Stimulated activated CD4-positive, alpha-beta T cell treated with anti-CD3 and anti-CD28 coated beads, Interleukin-2, amount 100 ng/mL, for 24 hours (primary cell): ENCODE results near the gene TOGARAM2.

ENCODE experiments used
- DNase-seq, 2 donors: peaks; one replicate each; pipeline ENCODE4 v3.0.0-alpha.2; 2020

The TOGARAM2 gene

GRCh38 chr2:29000481-29000880, 19.4 kb downstream of the TOGARAM2 start:
- DNase-seq, result no peak

GRCh38 chr2:29000956-29001355, 19.9 kb downstream of the TOGARAM2 start:
- DNase-seq, result no peak

- no peak for DNase-seq
Observed at GRCh38 chr2:29001806-29002205, 20.7 kb downstream of the TOGARAM2 start.

DNA sequence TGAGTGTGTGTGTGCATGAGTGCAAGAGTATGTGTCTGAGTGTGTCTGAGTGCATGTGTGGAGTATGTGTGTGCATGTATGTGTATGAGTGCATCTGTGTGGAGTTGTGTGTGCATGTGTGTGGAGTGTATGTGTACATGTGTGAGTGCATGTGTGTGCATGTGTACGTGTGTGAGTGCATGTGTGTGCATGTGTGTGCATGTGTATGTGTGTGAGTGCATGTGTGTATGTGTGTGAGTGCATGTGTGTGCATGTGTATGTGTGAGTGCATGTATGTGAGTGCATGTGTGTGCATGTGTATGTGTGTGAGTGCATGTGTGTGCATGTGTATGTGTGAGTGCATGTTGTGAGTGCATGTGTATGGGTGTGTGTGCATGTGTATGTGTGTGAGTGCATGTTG, 23.7 kb downstream of the TOGARAM2 start:
- no peak for DNase-seq

DNA sequence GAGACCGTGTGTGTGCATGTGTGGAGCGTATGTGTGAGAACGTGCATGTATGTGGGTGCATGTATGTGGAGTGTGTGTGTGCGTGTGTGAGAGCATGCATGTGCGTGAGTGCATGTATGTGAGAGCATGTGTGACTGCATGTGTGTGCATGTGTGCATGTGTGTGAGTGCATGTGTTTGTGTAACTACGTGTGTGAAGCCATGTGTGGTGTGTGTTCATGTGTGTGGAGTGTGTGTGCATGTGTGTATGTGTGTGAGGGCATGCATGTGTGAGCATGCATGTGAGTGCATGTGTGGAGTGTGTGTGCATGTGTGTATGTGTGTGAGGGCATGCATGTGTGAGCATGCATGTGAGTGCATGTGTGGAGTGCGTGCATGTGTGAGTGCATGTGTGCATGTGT, 24.2 kb downstream of the TOGARAM2 start:
- no peak for DNase-seq

- DNase-seq, result no peak
Observed at GRCh38 chr2:29006092-29006979, 25.2 kb downstream of the TOGARAM2 start.

- DNase-seq, result no peak
Observed at GRCh38 chr2:29006980-29007301, 25.8 kb downstream of the TOGARAM2 start.

- DNase-seq, result no peak
Observed at GRCh38 chr2:29009270-29009669, 28.2 kb downstream of the TOGARAM2 start.

DNA sequence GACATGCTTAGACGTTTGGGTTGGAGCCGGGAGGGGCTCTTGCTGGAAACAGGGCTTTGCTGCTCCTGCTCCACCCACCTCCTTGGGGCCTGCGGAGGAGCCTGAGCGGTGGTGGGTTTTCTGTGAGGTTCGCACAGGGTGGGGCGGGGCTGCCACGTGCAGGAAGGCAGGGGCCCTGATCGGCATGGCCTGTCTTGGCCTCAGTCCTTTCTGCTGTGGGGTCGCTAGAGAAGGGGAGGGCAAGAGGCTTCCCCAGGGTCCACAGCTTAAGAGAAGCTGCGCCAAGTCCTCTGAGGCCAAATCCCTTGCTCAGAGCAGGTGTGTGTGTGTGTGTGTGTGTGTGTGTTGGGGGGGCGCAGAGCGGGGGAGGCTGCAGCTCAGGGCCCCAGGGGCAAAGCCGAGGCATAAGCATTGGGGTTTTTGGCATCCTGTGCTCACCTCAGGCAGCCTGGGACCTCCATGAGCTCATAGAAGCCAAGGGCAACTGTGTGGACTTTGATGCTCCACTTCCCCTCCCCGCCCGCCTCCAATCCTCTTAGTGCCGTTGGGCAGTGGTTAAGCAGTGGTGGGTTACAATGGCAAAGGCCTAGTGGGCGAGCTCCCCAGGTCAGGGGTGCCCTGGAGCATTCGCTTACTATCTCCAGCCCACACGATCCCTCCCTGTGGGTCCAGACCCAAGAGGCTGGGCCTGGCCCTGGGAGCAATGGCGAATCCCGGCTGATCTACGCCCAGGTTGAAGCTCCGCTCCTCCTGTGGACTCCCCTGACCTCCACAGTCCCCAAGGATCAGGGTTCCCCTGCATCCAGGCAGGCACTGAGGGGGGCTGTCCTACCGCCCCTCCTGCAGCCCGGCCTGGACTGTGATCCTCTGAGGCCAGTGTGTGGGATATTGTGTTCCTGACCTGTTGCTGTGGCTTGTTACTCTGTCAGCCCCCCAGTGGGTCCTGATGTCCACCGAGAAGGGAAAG, 28.9 kb downstream of the TOGARAM2 start:
- no peak for DNase-seq

DNA sequence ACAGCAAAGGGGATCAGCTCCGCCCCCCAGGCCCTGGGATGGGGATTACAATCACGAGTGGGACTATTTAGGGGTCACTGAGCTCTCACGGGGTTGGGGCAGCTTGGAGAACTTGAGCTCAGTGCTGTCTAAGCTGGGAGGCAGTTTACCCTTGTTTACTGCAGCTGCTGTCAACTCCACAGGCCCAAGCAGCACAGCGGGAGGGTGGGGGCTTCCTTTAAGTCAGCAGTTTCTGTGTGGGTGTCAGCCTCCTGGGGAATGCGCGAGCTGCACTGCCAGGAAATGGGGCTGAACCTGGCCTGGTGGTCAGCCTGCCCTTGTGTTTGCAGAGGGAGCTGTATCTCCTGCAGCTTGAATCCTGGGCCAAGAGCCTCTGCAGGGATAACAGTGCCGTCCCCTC, 29.8 kb downstream of the TOGARAM2 start:
- DNase-seq, result peak; percentile 32 to 35

GRCh38 chr2:29011418-29012060, 30.4 kb downstream of the TOGARAM2 start:
- peak; percentile 54 to 55 for DNase-seq

DNA sequence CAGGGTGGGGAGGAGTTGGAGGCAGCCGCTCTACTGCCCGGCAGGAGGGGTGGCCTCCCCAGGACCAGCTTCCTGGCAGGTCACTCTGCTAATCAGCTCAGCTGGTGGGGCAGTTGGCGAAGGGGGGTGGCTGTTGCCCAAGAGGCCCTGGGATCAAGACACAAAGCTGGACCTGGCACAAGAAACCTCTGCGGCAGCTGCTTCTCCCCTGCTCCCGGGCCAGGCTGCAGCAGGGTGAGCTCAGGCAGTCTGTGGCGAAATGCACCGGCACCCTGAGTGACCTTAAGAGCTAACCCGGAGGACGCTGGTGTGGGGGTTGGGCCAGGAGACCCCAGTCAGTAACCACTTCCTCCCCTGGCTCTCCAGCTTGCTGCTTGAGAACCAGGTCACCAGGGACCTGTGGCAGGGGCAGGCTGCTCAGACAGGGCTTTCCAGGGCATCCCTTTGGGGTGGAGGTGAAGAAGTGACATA, 31.1 kb downstream of the TOGARAM2 start:
- DNase-seq, result no peak

DNA sequence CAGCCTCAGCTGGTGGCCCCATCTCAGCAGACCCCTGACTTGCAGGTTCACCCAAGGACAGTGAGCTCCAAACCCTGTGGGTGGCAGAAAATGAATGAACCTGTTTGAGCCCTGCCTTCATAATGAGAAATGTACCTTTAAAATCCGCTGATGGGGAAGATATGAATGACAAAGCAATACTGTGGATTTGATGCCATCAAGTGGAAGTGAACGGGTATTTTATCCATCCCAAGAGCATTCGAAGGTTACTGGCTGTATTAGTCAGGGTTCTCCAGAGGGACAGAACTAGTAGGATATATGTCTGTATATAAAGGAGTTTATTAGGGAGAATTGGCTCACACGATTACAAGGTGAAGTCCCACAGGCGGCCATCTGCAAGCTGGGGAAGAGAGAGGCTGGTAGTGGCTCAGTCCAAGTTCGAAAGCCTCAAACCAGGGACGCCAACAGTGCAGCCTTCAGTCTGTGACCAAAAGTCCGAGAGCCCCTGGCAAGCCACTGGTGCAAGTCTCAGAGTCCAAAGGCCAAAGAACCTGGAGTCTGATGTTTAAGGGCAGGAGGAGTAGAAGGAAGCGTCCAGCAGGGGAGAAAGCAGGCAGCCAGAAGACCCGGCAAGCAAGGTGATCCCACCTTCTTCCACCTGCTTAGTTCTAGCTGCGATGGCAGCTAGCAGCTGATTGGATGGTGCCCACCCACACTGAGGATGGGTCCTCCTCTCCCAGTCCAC, 32.1 kb downstream of the TOGARAM2 start:
- no peak for DNase-seq

- DNase-seq, result peak in 1 of 2 donors; percentile 35
Observed at GRCh38 chr2:29014331-29014730, 33.2 kb downstream of the TOGARAM2 start.

DNA sequence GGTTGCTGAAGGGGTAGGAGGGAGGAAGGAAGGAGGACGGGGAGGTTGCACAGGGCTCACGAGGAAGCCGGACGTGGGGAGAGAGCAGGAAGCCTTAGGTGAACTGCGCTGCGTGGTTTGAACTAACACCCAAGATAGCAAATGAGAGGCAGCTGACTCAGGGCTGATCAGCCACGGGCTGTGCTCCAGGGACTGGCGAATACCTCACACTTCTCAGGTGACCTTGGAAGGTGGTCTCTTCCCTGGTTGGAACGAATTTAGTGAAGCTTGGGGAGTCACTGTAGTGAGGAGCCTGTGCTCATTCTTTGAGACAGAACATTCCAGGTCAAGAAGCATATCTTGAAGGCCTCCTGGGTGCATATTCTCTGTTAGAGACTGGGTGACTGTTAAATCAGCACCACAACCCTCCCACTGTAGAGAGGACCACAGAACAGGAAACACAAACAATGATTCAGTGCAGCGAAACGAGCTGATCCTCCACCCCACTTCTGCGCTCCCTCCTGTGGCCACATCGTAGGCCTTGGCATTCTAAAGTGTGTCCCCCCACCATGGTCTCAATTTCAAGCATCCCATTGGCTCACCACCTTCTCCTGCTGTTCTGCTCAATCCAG, 33.8 kb downstream of the TOGARAM2 start:
- peak; percentile 68 to 69 for DNase-seq

DNA sequence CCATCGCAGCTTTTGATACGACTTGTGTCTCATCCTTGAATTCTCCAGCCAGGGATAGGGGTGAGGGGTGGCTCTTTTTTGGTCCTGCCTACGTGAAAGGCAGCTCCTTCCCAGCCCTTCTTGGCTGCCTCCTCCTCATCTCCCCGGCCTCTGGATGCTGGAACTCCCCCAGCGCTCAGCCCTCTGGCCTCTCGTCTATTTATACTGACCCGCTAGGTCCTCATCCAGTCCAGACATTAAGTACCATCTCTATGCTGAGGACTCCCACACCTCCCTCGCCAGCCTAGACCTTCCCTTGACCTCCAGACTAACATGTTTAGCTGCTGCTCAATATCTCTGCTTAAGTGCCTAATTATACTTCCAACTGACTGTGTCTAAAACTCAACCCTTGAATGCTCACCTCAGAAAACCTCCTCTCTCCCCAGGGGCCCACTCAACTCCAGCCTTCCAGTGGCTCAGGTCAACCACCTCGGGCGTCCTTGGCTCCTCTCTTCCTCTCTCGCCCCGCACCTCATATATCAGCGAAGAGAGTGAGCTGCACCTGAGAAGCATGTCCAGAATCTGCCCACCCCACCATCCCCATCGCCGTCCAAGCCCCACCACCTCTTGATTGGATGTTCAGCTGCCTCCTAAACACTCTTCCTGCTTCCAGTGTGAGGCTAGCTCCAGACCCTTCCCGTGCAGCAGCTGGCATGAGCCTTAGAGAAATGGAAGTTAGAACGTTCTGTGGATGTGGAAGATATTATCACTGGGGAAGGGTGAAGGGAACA, 34.8 kb downstream of the TOGARAM2 start:
- no peak for DNase-seq

DNA sequence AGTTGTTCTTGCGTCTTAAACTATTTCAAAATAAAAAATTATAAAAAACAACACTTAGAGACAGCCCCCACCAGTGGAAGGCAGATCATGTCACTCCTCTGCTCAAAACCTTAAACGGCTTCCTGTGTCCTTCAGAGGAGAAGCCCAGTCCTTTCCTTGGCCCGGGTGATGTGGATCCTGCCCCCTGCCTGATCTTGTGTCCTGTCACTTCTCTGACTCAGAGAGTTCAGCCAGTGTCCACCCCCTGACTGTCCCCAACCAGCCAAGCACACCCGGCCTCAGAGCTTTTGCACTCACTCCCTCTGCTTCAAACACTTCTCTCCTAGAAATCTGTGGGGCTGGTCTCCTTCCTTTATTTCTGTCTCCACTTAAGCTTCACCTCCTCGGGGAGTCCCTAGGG, 35.4 kb downstream of the TOGARAM2 start:
- DNase-seq, result no peak

- no peak for DNase-seq
Observed at GRCh38 chr2:29017716-29018435, 36.8 kb downstream of the TOGARAM2 start.

GRCh38 chr2:29021886-29022285, 40.8 kb downstream of the TOGARAM2 start:
- no peak for DNase-seq

DNA sequence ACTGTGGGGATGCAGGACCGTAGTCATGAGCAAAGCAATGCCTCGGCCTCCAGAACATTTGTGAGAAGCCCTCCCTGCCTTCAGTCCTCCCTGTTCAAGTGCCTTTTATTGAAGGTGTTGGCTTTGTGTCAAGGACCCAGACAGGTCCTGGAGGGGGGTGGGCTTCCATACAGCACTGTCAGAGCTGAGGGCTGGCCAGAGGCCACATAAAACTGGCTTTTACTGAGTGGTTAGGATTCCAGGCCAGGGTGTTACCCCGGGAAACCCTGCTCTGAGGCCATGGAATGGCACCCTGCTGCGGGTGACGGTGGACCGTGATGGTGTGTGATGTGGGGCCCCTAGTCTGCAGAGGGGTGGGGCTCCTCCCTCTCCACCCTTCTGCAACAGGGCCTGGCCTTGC, 41.6 kb downstream of the TOGARAM2 start:
- no peak for DNase-seq

DNA sequence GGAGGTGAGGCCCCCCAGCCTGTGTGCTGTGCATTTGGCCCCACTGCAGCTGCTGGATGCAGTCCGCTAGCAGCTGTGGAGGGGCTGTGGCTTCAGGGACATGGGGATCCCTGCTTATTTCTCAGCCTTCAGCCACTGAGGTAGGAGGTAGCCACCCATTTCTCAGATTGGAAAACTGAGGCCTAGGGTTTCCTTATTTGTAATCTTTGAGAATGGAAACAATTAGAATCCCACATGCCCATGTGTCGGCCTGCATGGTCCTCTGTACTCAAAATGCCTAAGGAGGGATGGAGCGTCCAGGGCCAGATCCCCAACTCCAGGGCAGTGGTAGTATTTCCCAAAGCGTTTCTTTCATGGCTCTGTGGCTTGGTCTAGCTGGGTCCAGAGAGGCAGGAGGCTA, 42.1 kb downstream of the TOGARAM2 start:
- no peak for DNase-seq
